Fibroblast of pulmonary artery (primary cell): ENCODE results near the gene BHLHE41.

ENCODE experiments used
- DNase-seq: peaks from one replicate; pipeline ENCODE4 v3.0.0-alpha.2; 2010; ENCODE audit warnings: low read depth
- H3K4me3 ChIP-seq: replicated peaks from 2 replicates; pipeline ENCODE4 v1.5.1; 2011; ENCODE audit warnings: low read depth, mild to moderate bottlenecking, control low read depth, low read length, moderate library complexity
- TF ChIP-seq, protein P1 (sequence below): IDR thresholded peaks from 2 replicates; pipeline ENCODE4 v1.5.1; 2011; ENCODE audit warnings: mild to moderate bottlenecking, control low read depth, low read length, inconsistent platforms; ENCODE audit errors: missing control alignments

BHLHE41 gene

DNA sequence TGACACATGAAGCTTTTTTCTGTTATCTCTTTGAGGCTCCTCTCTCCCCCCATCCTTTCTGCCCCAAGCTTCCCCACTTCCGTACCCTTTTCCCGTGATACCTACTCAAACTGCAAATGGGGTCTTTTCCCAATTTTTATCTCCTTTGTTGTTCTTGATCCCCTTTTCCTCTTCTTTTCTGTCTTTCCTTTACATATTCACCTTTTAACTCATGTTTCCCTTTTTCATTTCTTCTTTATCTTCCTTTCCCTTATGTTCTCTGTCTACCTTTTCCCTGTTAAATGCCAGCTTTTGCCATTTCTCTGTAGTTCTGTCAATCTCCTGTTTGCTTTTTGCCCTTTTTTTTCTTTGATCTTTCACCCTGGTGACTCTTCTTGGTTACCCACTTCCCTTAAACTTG lies 2.6 kb upstream of the BHLHE41 start:
- H3K4me3 ChIP-seq, result no peak overlapping the region
- TF ChIP-seq, protein P1, sequence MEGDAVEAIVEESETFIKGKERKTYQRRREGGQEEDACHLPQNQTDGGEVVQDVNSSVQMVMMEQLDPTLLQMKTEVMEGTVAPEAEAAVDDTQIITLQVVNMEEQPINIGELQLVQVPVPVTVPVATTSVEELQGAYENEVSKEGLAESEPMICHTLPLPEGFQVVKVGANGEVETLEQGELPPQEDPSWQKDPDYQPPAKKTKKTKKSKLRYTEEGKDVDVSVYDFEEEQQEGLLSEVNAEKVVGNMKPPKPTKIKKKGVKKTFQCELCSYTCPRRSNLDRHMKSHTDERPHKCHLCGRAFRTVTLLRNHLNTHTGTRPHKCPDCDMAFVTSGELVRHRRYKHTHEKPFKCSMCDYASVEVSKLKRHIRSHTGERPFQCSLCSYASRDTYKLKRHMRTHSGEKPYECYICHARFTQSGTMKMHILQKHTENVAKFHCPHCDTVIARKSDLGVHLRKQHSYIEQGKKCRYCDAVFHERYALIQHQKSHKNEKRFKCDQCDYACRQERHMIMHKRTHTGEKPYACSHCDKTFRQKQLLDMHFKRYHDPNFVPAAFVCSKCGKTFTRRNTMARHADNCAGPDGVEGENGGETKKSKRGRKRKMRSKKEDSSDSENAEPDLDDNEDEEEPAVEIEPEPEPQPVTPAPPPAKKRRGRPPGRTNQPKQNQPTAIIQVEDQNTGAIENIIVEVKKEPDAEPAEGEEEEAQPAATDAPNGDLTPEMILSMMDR, result no peak
- DNase-seq, result no peak

DNA sequence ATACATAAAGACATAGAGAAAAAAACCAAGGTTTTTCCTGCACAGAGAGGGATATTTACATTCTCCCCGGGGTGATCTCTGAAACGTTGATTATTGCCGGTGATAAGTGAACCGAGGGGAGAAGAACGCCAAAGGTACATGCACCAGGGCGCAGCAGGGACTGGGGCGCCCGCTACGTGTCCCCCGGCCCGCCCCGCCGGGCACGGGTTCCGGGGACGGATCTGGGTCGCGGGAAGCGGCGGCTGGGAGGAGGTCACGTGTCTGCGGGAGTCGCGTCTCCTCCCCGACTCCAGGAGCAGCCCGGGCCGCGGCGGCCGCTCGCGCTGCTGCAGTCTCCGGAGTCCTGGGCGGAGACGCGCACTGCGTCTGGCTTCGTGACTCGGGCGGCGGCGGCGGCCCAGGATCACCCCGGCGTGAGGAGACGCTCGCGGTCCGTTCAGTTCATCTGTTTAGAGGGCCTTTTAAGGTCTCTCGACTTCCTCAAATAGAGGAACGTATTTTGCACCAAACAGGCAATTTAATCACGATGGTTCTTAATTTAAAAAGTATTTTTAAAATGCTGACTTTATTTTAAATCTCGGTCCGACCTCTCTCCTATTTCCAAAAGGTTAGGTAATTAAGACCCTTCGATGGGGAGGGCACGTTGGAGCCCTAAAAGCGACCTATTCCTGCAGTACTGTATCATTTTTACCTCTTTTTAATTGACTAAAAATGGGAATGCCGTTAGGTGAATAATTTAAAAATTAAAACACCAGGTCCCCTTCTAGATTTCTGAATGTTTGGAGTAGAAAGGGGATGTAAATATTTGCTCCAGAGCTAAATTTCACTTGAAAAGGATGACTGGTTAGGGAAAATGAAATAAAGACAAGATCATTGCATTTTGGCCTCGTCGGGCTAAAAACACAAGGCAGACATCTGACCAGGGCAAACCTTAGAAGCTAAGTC lies 1.8 kb upstream of the BHLHE41 start:
- DNase-seq, result peak; percentile 83
- TF ChIP-seq, protein P1, result no peak
- peak overlapping the region; percentile 71 for H3K4me3 ChIP-seq

DNA sequence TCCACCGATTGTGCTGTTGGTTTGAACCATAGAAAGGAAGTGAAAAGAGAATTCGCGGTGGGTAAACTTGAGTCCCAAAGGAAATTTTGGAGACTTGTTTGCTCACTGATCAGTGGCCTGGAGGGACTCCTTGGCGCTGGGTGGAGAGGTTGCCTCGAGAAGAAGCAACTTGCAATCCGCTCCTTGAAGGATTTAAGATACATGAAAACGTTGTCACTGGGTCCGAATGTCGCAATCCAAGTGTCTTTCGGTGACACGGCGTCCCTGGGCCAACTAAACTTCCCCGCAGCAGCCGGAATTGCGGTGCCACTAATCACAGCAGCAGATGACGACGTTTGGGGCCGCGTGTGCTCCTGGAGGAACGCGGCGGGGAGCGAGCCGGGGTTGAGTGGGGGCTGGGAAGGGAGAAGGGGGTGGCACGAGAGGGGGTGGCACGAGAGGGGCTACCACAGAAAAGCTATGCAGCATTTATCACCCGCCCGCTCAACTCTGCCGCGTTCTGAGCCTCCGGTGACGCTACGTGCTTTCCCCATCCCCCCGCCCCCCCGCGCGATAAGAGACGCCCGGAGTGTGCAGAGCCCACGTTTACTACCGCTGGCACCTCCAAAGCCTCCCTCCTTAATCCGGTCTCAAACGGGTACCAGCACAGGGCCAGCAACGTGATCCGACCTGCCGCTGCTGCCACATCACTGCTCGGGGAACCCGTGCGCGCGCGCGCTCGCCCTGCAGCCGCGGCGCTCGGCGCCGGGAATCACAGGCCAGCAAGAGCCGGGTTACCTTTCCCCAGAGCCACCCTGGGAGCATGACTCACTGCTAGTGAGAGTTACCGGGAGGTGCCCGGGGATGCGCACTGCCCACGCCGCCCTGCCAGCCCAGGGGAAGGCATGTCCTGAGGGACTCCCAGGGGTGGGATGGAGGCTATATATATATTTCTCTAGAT lies 833 bp upstream of the BHLHE41 start:
- TF ChIP-seq, protein P1, result no peak
- H3K4me3 ChIP-seq, result peak overlapping the region; percentile 71
- DNase-seq, result peak; percentile 72

DNA sequence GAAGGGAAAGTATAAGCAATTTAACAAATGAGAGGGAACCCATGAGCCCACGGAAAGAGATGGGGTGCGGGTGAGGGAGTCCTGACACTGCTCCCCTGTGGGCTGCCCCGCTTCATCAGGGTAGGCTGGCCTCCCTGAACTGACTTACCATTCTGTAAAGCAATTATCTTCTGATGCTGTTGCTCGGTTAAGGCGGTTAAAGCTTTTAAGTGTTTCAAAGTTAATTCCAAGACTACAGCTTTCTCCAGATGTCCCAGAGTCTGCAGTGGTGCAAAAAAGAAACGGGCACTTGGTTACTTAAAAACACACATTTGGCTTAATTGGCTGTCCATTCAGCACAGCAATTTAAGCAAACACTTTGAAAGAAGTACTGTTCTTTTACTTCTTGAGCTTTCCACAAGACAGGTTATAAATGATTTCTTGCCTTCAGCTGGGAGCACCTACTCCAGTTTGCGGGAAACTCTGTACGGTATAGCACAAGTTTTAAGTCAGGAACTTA lies 1.3 kb downstream of the BHLHE41 start:
- no peak for DNase-seq
- peak overlapping the region; percentile 71 for H3K4me3 ChIP-seq
- TF ChIP-seq, protein P1, result no peak

DNA sequence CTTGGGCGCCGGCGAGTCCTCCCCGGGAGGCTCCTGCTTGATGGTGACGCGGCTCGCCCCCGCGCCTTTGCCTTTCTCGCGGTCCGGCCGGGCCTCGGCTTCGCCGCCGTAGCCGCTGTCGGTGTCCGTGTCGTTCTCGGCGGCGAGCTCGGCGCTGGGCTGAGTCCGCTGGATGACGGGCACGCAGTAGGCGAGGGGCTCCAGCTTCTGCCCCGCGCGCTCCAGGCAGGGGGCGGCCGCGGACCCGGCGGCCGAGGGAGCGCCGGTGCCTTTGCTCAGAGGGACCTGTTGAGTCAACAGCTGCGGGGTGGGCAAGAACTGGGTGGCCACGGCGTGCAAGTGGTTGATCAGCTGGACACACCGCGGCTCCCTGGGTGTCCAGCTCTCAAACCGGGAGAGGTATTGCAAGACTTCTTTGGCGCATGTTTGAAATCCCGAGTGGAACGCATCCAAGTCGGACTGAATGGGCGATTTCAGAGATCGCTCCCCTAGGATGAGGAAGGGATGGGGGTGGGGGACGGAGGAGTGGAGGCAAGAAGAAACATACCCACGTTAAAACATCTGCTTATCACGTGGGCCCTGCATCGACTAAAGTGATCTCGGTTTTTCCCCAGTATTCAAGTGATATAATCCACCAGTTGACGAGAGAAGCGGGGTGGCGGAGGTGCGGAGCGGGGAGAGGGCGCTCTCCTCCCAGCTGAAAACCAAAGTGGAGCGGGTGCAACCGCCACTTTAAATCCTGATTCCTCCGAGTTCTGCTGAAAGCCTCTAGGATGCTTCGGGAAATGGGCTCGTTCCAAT lies 2.0 kb downstream of the BHLHE41 start:
- H3K4me3 ChIP-seq, result peak overlapping the region; percentile 71
- TF ChIP-seq, protein P1, result peak; percentile 48
- DNase-seq, result peak; percentile 82

DNA sequence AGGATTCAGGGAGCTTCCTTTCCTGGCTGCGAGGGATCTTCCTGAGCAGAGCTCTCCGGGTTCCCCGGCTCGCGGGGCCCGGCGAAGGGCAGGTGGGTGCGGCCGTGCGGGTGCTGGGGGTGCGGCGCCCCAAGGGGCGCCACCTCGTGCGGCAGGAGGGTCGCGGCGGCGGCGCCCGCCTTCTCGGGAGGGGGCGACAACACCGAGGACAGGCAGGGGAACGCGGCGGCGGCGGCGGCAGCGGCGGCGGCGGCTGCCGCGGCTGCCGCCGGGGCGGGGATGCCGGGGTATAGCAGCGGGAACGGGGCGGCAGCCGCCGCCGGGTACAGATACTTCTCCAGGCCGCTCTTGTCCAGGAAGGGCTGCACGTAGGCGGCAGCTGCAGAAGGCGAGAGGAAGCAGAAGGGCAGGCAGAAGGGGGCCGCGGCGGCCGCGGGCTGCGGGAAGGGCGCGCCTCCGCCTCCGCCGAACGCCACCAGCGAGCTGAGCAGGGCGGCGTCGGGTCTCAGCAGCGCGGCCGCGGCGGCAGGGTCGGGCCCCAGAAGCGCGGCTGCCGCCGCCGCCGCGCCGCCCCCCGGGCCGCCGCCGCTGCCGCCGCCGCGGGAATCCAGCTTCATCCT lies 2.7 kb downstream of the BHLHE41 start:
- H3K4me3 ChIP-seq, result peak overlapping the region; percentile 71
- TF ChIP-seq, protein P1, result no peak
- peak; percentile 33 for DNase-seq
